ENCODE data around the gene ALCAM. TPM values are rescaled to one million over a fixed set of nuclear protein-coding genes. Genes with fewer than 3 reads are reported as not detected.

Gene ALCAM
- total and polyA plus RNA-seq, 2 of the 8 experiments (the other 6 are each of a cell fraction or from before 2014, with no cell fraction given): 10.8 to 33.0 TPM

GRCh38 chr3:105606016-105606415 is 239.3 kb downstream of the ALCAM start:
- H3K79me1 ChIP-seq (ENCODE audit: low read depth, low read length): no peaks in the 10 kb centered on the region
- no peak overlapping the region for H3K23ac ChIP-seq (ENCODE audit: insufficient read length)

More at GRCh38 chr3:105606016-105606415, 239.3 kb downstream of the ALCAM start:
- Histone ChIP-seq H4K5ac (ENCODE audit: insufficient read length, low read depth, low read length) (no peak overlapping the region), H3K56ac (replicated peaks; ENCODE audit: insufficient read length, low read depth, low read length) (no peak overlapping the region), H3K36me3 (ENCODE audit: control insufficient read depth in 2 of 4, insufficient read depth in 4 of 4, low read length in 3 of 4) (no peaks in the 10 kb centered on the region), H3K9ac (replicated peaks in 1 of 4; ENCODE audit: extremely low read depth in 1 of 4, low read depth in 3 of 4, low read length in 3 of 4) (no peak overlapping the region), H4K20me1 (replicated peaks in 1 of 2; ENCODE audit: control insufficient read depth in 1 of 2, insufficient read depth in 2 of 2, low read length in 2 of 2) (no peaks in the 10 kb centered on the region), H3K27me3 (replicated peaks in 1 of 4; ENCODE audit: control insufficient read depth in 3 of 4, extremely low read depth in 1 of 4, insufficient read depth in 3 of 4, low read length in 3 of 4) (no peaks in the 10 kb centered on the region), H3K4me2 (ENCODE audit: insufficient read depth in 1 of 2, low read depth in 2 of 2, low read length in 2 of 2) (no peak overlapping the region), H2BK15ac (ENCODE audit: low read length) (no peak overlapping the region), H3K27ac (ENCODE audit: low read depth, low read length) (no peak overlapping the region), H4K8ac (ENCODE audit: extremely low read depth, insufficient read depth, low read length) (no peak overlapping the region), H3K4me1 (replicated peaks in 1 of 4; ENCODE audit: control insufficient read depth in 3 of 4, insufficient read depth in 4 of 4, low read length in 3 of 4) (no peaks in the 10 kb centered on the region; a peak in 1 of 7 replicates), H2BK120ac (replicated peaks; ENCODE audit: low read depth, low read length) (no peak overlapping the region), H2AFZ (ENCODE audit: low read length) (no peak overlapping the region), H3K18ac (ENCODE audit: extremely low read depth, low read length) (no peak overlapping the region), H3K4me3 (ENCODE audit: extremely low read depth in 1 of 4, insufficient read depth in 2 of 4, low read depth in 3 of 4, low read length in 4 of 4) (no peak overlapping the region), H3K79me2 (ENCODE audit: control insufficient read depth in 1 of 2, insufficient read depth in 2 of 2, low read length in 2 of 2) (no peaks in the 10 kb centered on the region), H3K4ac (replicated peaks; ENCODE audit: insufficient read length, low read depth, low read length) (no peak overlapping the region), H2AK5ac (ENCODE audit: low read depth, low read length) (no peak overlapping the region), H2BK20ac (ENCODE audit: low read length) (no peak overlapping the region), H3K23me2 (ENCODE audit: low read depth, low read length) (no peaks in the 10 kb centered on the region), H3K9me3 (ENCODE audit: insufficient read depth in 2 of 2, low read depth in 1 of 2, low read length in 1 of 2) (0 out of 4 replicates have a peak, but pooled peaks cover 0 to 3% of the 10 kb centered on the region in 2 experiments), H2BK5ac (ENCODE audit: low read depth, low read length) (no peak overlapping the region), H4K91ac (replicated peaks; ENCODE audit: insufficient read length, low read length) (no peak overlapping the region), H2BK12ac (ENCODE audit: low read depth, low read length) (no peak overlapping the region), H3K14ac (ENCODE audit: insufficient read length) (no peak overlapping the region)
- no peak for TF ChIP-seq CREB1 (IDR thresholded peaks at IDR 0.05)
- no peak for TF ChIP-seq SIX5 (IDR thresholded peaks at IDR 0.05; ENCODE audit: low read depth, low read length)
- no peak for TF ChIP-seq MAFK (IDR thresholded peaks at IDR 0.05; ENCODE audit: low read depth, low read length)
- TF ChIP-seq SAP30 (IDR thresholded peaks at IDR 0.05; ENCODE audit: insufficient read depth, insufficient replicate concordance, low read length): no peak
- no peak for TF ChIP-seq BACH1 (IDR thresholded peaks at IDR 0.05; ENCODE audit: low read length)
- TF ChIP-seq YY1 (IDR thresholded peaks at IDR 0.05; ENCODE audit: low read depth, low read length): no peak
- TF ChIP-seq SUZ12 (IDR thresholded peaks at IDR 0.05; ENCODE audit: low read length): no peak
- TF ChIP-seq TEAD4 (IDR thresholded peaks at IDR 0.05; ENCODE audit: low read depth, low read length): no peak
- no peak for TF ChIP-seq USF2 (IDR thresholded peaks at IDR 0.05; ENCODE audit: low read length)
- no peak for TF ChIP-seq BRCA1 (IDR thresholded peaks at IDR 0.05; ENCODE audit: low read depth, low read length)
- no peak for TF ChIP-seq POLR2AphosphoS5 (IDR thresholded peaks at IDR 0.05; ENCODE audit: low read depth, low read length)
- ChIA-PET POLR2A (ENCODE audit: partially characterized antibody) (no interaction called here), CTCF (ENCODE audit: partially characterized antibody) (interaction anchor here (1.3 kb wide), 1 partner anchor 13 kb away, joined by 4 read pairs; no protein-coding TSS in a partner anchor)
- DNase-seq (ENCODE audit: low read depth in 1 of 2, low spot score in 2 of 2) (no peak), FAIRE-seq (no peak)

Measured in H1 (cell line).